Activated naive CD8-positive, alpha-beta T cell (primary cell): ENCODE results near the gene LRRTM4.

Experiments used
- H3K27ac Mint-ChIP-seq: one replicate; pipeline ENCODE4 v1.8.0; 2021; ENCODE audit warnings: mixed read lengths
- H3K27me3 Mint-ChIP-seq: one replicate; pipeline ENCODE4 v1.8.0; 2021; ENCODE audit warnings: mixed read lengths
- H3K36me3 Mint-ChIP-seq: one replicate; pipeline ENCODE4 v1.8.0; 2021; ENCODE audit warnings: mixed read lengths
- H3K4me1 Mint-ChIP-seq: one replicate; pipeline ENCODE4 v1.8.0; 2021; ENCODE audit warnings: low read depth, mixed read lengths
- H3K4me3 Mint-ChIP-seq: one replicate; pipeline ENCODE4 v1.8.0; 2021; ENCODE audit warnings: mild to moderate bottlenecking, mixed read lengths
- H3K9me3 Mint-ChIP-seq: one replicate; pipeline ENCODE4 v1.8.0; 2021; ENCODE audit warnings: low read depth, mixed read lengths

LRRTM4 gene

DNA sequence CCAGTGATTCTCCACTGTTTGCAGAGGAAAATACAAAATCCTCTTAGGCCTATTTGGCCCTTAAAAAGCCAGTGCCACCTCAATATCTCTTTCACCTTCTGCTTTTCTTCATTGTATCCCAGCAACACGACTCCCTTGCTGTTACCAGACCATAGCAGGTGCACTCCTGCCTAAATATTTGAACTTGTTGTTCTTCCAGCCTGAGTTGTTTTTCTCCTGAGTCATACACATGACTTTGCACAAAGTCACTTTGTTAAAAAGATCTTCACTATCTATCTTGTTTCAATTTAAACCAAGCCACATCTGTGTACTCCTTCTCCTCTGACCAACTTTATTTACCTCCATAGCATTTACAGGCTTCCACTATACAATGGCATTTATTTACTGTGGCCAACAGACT is 103.6 kb downstream of the LRRTM4 start:
- no peak overlapping the region for H3K4me3 Mint-ChIP-seq
- H3K4me1 Mint-ChIP-seq = no peaks in the 10 kb centered on the region
- no peaks in the 10 kb centered on the region for H3K36me3 Mint-ChIP-seq
- H3K27ac Mint-ChIP-seq = no peak overlapping the region
- H3K27me3 Mint-ChIP-seq = no peaks in the 10 kb centered on the region
- peaks cover 1% of the 10 kb centered on the region for H3K9me3 Mint-ChIP-seq

- no peak overlapping the region for H3K27ac Mint-ChIP-seq
- H3K4me1 Mint-ChIP-seq = no peaks in the 10 kb centered on the region
- no peaks in the 10 kb centered on the region for H3K36me3 Mint-ChIP-seq
- H3K4me3 Mint-ChIP-seq = no peak overlapping the region
- H3K9me3 Mint-ChIP-seq = peaks cover 14% of the 10 kb centered on the region
- H3K27me3 Mint-ChIP-seq = no peaks in the 10 kb centered on the region
Measured at GRCh38 chr2:77404189-77404588, 118.0 kb downstream of the LRRTM4 start.

DNA sequence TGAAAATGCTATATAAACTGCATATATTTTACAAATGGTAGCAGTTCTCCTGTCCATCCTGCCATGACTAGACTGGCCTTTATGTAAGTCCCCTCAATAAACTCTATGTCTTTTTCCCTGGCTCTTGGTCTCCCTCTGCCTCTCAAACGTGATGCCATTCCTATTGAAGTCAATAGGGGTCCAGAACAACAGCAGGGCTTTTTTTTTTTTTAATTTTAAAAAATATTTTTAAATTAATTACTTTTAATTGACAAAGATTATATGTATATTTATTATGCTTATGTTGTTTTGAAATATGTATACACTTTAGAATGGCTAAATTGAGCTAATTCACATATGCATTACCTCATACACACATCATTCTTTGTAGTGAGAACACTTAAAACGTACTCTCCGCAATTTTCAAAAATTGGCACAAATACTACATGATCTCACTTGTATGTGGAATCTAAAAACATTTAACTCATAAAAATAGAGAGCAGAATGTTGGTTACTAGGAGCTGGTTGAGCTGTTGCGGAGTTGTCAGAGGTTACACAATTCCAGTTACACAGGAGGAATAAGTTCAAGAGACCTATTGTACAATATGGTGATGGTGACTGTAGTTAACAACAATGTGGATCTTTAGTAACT is 123.1 kb downstream of the LRRTM4 start:
- Mint-ChIP-seq H3K27me3 (no peaks in the 10 kb centered on the region), H3K9me3 (peaks cover 14% of the 10 kb centered on the region), H3K4me1 (no peaks in the 10 kb centered on the region), H3K36me3 (no peaks in the 10 kb centered on the region), H3K4me3 (no peak overlapping the region), H3K27ac (no peak overlapping the region)

DNA sequence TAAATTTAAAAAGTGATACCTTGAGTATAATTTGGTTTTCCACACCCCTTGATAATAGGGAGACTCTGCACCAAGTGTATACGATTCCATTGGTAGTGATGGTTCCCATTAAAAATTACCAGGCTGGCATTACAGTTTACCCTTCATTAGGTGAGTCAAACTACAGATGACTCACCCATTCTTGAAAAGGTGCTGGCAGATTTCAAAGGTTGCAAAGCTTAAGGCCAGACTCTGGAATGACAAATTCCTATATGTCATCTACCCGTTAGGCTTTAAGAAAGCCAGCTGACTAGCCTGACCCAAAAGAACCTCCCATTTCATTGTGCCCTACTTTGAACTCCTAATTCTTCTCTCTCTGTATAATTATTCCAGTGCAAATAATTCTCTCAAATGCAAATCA is 124.4 kb downstream of the LRRTM4 start:
- Mint-ChIP-seq H3K36me3 (no peaks in the 10 kb centered on the region), H3K27me3 (no peaks in the 10 kb centered on the region), H3K27ac (no peak overlapping the region), H3K4me1 (no peaks in the 10 kb centered on the region), H3K9me3 (peaks cover 10% of the 10 kb centered on the region), H3K4me3 (no peak overlapping the region)

GRCh38 chr2:77395011-77395410 is 127.2 kb downstream of the LRRTM4 start:
- Mint-ChIP-seq H3K4me3 (no peak overlapping the region), H3K9me3 (peaks cover 3% of the 10 kb centered on the region), H3K4me1 (no peaks in the 10 kb centered on the region), H3K36me3 (no peaks in the 10 kb centered on the region), H3K27ac (no peak overlapping the region), H3K27me3 (no peaks in the 10 kb centered on the region)

DNA sequence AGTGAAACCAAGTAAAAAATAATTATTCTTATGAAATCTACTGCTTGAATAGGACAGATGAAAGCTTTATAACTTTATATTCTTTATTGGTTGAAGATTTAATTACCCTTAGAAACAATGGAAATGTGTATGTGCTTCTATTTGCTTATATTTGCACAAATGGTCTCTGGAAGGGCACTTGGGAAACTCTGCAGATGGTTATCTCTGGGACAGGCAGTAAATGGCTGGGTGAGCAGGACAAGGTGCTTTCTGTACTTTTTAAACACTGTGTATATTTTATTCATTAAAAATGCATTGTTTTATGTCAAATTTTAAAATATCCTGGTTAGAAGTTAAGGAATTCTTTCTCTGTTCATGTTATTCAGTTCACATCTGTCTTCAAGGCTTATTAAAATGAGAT is 131.1 kb downstream of the LRRTM4 start:
- H3K4me3 Mint-ChIP-seq = no peak overlapping the region

DNA sequence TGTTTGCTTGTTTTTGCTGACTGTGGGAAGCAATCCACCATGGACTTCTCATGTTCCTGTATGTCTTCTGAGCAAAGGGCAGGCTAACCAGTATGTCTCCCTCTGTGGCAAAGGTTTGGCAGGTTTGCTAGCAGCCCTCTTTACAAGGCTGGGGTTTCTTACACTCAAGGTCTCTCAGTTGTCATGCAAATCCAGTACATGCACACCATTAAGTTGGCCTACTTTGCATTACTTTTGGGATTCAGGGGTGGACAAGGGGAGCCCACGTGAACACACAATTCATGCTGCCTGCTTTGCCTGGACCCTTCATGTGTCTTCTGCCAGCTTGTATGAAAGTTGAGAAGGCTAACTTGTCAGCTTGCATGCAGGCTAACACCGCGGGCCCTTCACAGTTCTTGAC is 134.9 kb downstream of the LRRTM4 start:
- Mint-ChIP-seq H3K9me3 (peaks cover 4% of the 10 kb centered on the region), H3K36me3 (no peaks in the 10 kb centered on the region), H3K27me3 (no peaks in the 10 kb centered on the region), H3K4me1 (no peaks in the 10 kb centered on the region), H3K27ac (no peak overlapping the region), H3K4me3 (no peak overlapping the region)

More for the DNA sequence above, 131.1 kb downstream of the LRRTM4 start:
- Mint-ChIP-seq H3K9me3 (no peaks in the 10 kb centered on the region), H3K27ac (no peak overlapping the region), H3K4me1 (no peaks in the 10 kb centered on the region), H3K36me3 (no peaks in the 10 kb centered on the region), H3K27me3 (no peaks in the 10 kb centered on the region)

GRCh38 chr2:77372636-77373035 is 149.5 kb downstream of the LRRTM4 start:
- Mint-ChIP-seq H3K27me3 (no peaks in the 10 kb centered on the region), H3K36me3 (no peaks in the 10 kb centered on the region), H3K27ac (no peak overlapping the region), H3K9me3 (peaks cover 13% of the 10 kb centered on the region), H3K4me3 (no peak overlapping the region), H3K4me1 (no peaks in the 10 kb centered on the region)

GRCh38 chr2:77370511-77370910 is 151.7 kb downstream of the LRRTM4 start:
- peaks cover 14% of the 10 kb centered on the region for H3K9me3 Mint-ChIP-seq
- no peaks in the 10 kb centered on the region for H3K36me3 Mint-ChIP-seq
- H3K27ac Mint-ChIP-seq = no peak overlapping the region
- H3K4me3 Mint-ChIP-seq = no peak overlapping the region
- no peaks in the 10 kb centered on the region for H3K4me1 Mint-ChIP-seq
- H3K27me3 Mint-ChIP-seq = no peaks in the 10 kb centered on the region

GRCh38 chr2:77363277-77363676 is 158.9 kb downstream of the LRRTM4 start:
- no peaks in the 10 kb centered on the region for H3K4me1 Mint-ChIP-seq
- H3K27ac Mint-ChIP-seq = no peak overlapping the region
- no peaks in the 10 kb centered on the region for H3K36me3 Mint-ChIP-seq
- peaks cover 15% of the 10 kb centered on the region for H3K9me3 Mint-ChIP-seq
- H3K27me3 Mint-ChIP-seq = no peaks in the 10 kb centered on the region
- no peak overlapping the region for H3K4me3 Mint-ChIP-seq

GRCh38 chr2:77348821-77349220 is 173.4 kb downstream of the LRRTM4 start:
- Mint-ChIP-seq H3K27me3 (no peaks in the 10 kb centered on the region), H3K36me3 (no peaks in the 10 kb centered on the region), H3K9me3 (no peaks in the 10 kb centered on the region), H3K4me3 (no peak overlapping the region), H3K4me1 (no peaks in the 10 kb centered on the region), H3K27ac (no peak overlapping the region)

- no peaks in the 10 kb centered on the region for H3K27me3 Mint-ChIP-seq
- H3K27ac Mint-ChIP-seq = no peak overlapping the region
- no peaks in the 10 kb centered on the region for H3K36me3 Mint-ChIP-seq
- peaks cover 14% of the 10 kb centered on the region for H3K9me3 Mint-ChIP-seq
- no peaks in the 10 kb centered on the region for H3K4me1 Mint-ChIP-seq
- no peak overlapping the region for H3K4me3 Mint-ChIP-seq
Measured at GRCh38 chr2:77336013-77336412, 186.2 kb downstream of the LRRTM4 start.

- H3K4me1 Mint-ChIP-seq = no peaks in the 10 kb centered on the region
- H3K27ac Mint-ChIP-seq = no peak overlapping the region
- H3K9me3 Mint-ChIP-seq = peaks cover 3% of the 10 kb centered on the region
Measured at GRCh38 chr2:77328134-77328931, 193.8 kb downstream of the LRRTM4 start.

DNA sequence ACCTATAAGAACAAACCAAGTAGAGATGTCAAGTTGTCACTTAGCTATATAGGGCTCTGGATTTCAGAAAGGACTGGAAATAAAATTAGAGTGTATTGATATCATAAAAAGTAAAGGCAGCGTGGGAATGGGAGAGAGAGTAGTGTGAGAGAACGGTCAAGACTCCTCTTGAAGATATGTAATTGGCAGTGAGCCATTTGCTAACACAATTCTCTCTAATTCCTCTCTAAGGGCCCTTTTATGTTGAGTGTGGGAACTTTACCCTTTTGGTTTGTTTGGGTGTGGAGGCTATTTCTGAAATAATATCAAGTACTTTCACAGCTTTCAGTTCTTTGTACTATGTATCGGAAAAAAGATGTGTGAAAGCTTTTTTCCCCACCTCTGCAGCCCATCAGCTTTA is 196.8 kb downstream of the LRRTM4 start:
- Mint-ChIP-seq H3K9me3 (peaks cover 4% of the 10 kb centered on the region), H3K36me3 (no peaks in the 10 kb centered on the region), H3K4me1 (no peaks in the 10 kb centered on the region), H3K27ac (no peak overlapping the region), H3K27me3 (no peaks in the 10 kb centered on the region), H3K4me3 (no peak overlapping the region)

More at GRCh38 chr2:77328134-77328931, 193.8 kb downstream of the LRRTM4 start:
- Mint-ChIP-seq H3K36me3 (no peaks in the 10 kb centered on the region), H3K4me3 (no peak overlapping the region), H3K27me3 (no peaks in the 10 kb centered on the region)

- Mint-ChIP-seq H3K27me3 (no peaks in the 10 kb centered on the region), H3K9me3 (peaks cover 9% of the 10 kb centered on the region), H3K4me1 (no peaks in the 10 kb centered on the region), H3K4me3 (no peak overlapping the region), H3K27ac (no peak overlapping the region), H3K36me3 (no peaks in the 10 kb centered on the region)
Measured at GRCh38 chr2:77322431-77322830, 199.7 kb downstream of the LRRTM4 start.

- Mint-ChIP-seq H3K4me1 (no peaks in the 10 kb centered on the region), H3K4me3 (no peak overlapping the region), H3K36me3 (no peaks in the 10 kb centered on the region)
Measured at GRCh38 chr2:77314721-77315120, 207.5 kb downstream of the LRRTM4 start.

More at GRCh38 chr2:77314721-77315120, 207.5 kb downstream of the LRRTM4 start:
- no peak overlapping the region for H3K27ac Mint-ChIP-seq
- H3K27me3 Mint-ChIP-seq = no peaks in the 10 kb centered on the region
- peaks cover 13% of the 10 kb centered on the region for H3K9me3 Mint-ChIP-seq
